Measurements from ENCODE around the gene GORASP1. TPM values are rescaled to one million over a fixed set of nuclear protein-coding genes. Genes with fewer than 3 reads are reported as not detected.

Gene GORASP1
- total and polyA plus RNA-seq, 2 of the 13 experiments (the other 11 are each of a cell fraction or from before 2014, with no cell fraction given): 36.4 to 39.8 TPM

- no peak for TF ChIP-seq STAT6 (CRISPR knock-in tag; IDR thresholded peaks at IDR 0.05; ENCODE audit: borderline replicate concordance)
These were observed 42.8 kb downstream of the GORASP1 start (continued) for GRCh38 chr3:39064646-39065045.

- Histone ChIP-seq H3K4me1 (ENCODE audit: insufficient read depth, low read length) (peaks cover 12% of the 10 kb centered on the region), H3K4me2 (ENCODE audit: low read depth, low read length) (no peak overlapping the region), H2AFZ (ENCODE audit: low read length) (no peak overlapping the region), H3K36me3 (replicated peaks in 1 of 2; ENCODE audit: control insufficient read depth in 1 of 2, insufficient read depth in 2 of 2, low read length in 2 of 2) (peaks cover 3 to 28% of the 10 kb centered on the region in 2 experiments; a peak in 4 of 5 replicates), H3K9me3 (ENCODE audit: low read length) (no peaks in the 10 kb centered on the region), H3K79me2 (ENCODE audit: insufficient read depth, low read length) (peaks cover 37% of the 10 kb centered on the region), H3K9ac (ENCODE audit: insufficient read depth, low read depth, low read length) (no peak overlapping the region), H3K4me3 (replicated peaks in 1 of 3; ENCODE audit: insufficient read depth in 1 of 3, low read depth in 2 of 3, low read length in 3 of 3) (no peak overlapping the region), H3K27ac (ENCODE audit: extremely low read length, insufficient read depth, low read length) (no peak overlapping the region), H3K27me3 (ENCODE audit: control insufficient read depth in 1 of 2, insufficient read depth in 2 of 2, low read length in 2 of 2) (no peaks in the 10 kb centered on the region), H4K20me1 (ENCODE audit: insufficient read depth, low read length) (peaks cover 24% of the 10 kb centered on the region; the same call in 1 of the 2 replicates)
- ChIA-PET CTCF (ENCODE audit: low intra/inter-chr PET ratio, low total read pairs) (no interaction called here), POLR2A (no interaction called here)
- intact Hi-C loops (cut with micrococcal nuclease; ENCODE audit: unreplicated experiment) (no loop called here), in situ Hi-C loops (cut with HindIII; ENCODE audit: extremely low pct_ligation_motif_present, low pct_unique_long_range_greater_than_20kb) (no loop called here)
- DNase-seq (ENCODE audit: low spot score) (no peak), ATAC-seq (no peak), FAIRE-seq (no peak)
- BruUV-seq (replicated peaks): no TSS peak
- TF ChIP-seq ZSCAN21 (CRISPR knock-in tag; IDR thresholded peaks at IDR 0.05; ENCODE audit: borderline replicate concordance) (no peak), ZNF33A (CRISPR knock-in tag; IDR thresholded peaks at IDR 0.05; ENCODE audit: borderline replicate concordance) (no peak)
- WGBS (ENCODE audit: low lambda C conversion rate): 100% methylated on average over 3 of the region's 3 CpGs
These were observed 44.3 kb downstream of the GORASP1 start for GRCh38 chr3:39063143-39063542.

GRCh38 chr3:39062180-39062579 lies 45.2 kb downstream of the GORASP1 start:
- ChIA-PET POLR2A (interaction anchor here (0.9 kb wide), 1 partner anchor 11 kb away, joined by 3 read pairs; no protein-coding TSS in a partner anchor), CTCF (ENCODE audit: low intra/inter-chr PET ratio, low total read pairs) (no interaction called here)
- no TSS peak for BruUV-seq (replicated peaks)
- no peaks in the 10 kb centered on the region for H3K9me3 ChIP-seq (ENCODE audit: low read length)
- H4K20me1 ChIP-seq (ENCODE audit: insufficient read depth, low read length): peaks cover 24% of the 10 kb centered on the region; the same call in 1 of the 2 replicates
- H3K79me2 ChIP-seq (ENCODE audit: insufficient read depth, low read length): peaks cover 42% of the 10 kb centered on the region
- H2AFZ ChIP-seq (ENCODE audit: low read length): no peak overlapping the region
- WGBS (ENCODE audit: low lambda C conversion rate): 80% methylated on average over 1 of the region's 1 CpG
- H3K36me3 ChIP-seq (replicated peaks in 1 of 2; ENCODE audit: control insufficient read depth in 1 of 2, insufficient read depth in 2 of 2, low read length in 2 of 2): peaks cover 0 to 23% of the 10 kb centered on the region in 2 experiments; a peak in 4 of 5 replicates
- intact Hi-C loops (cut with micrococcal nuclease; ENCODE audit: unreplicated experiment): no loop called here
- ATAC-seq (no peak), DNase-seq (ENCODE audit: low spot score) (no peak), FAIRE-seq (no peak)
- no peak overlapping the region for H3K9ac ChIP-seq (ENCODE audit: insufficient read depth, low read depth, low read length)
- no peaks in the 10 kb centered on the region for H3K27me3 ChIP-seq (ENCODE audit: control insufficient read depth in 1 of 2, insufficient read depth in 2 of 2, low read length in 2 of 2)
- no peak overlapping the region for H3K27ac ChIP-seq (ENCODE audit: extremely low read length, insufficient read depth, low read length)
- H3K4me1 ChIP-seq (ENCODE audit: insufficient read depth, low read length): peaks cover 12% of the 10 kb centered on the region
- in situ Hi-C loops (cut with HindIII; ENCODE audit: extremely low pct_ligation_motif_present, low pct_unique_long_range_greater_than_20kb): no loop called here
- H3K4me3 ChIP-seq (replicated peaks in 1 of 3; ENCODE audit: insufficient read depth in 1 of 3, low read depth in 2 of 3, low read length in 3 of 3): no peak overlapping the region
- H3K4me2 ChIP-seq (ENCODE audit: low read depth, low read length): no peak overlapping the region
- TF ChIP-seq ZSCAN22 (CRISPR knock-in tag; IDR thresholded peaks at IDR 0.05): no peak
- TF ChIP-seq, protein P1, sequence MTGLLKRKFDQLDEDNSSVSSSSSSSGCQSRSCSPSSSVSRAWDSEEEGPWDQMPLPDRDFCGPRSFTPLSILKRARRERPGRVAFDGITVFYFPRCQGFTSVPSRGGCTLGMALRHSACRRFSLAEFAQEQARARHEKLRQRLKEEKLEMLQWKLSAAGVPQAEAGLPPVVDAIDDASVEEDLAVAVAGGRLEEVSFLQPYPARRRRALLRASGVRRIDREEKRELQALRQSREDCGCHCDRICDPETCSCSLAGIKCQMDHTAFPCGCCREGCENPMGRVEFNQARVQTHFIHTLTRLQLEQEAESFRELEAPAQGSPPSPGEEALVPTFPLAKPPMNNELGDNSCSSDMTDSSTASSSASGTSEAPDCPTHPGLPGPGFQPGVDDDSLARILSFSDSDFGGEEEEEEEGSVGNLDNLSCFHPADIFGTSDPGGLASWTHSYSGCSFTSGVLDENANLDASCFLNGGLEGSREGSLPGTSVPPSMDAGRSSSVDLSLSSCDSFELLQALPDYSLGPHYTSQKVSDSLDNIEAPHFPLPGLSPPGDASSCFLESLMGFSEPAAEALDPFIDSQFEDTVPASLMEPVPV (CRISPR knock-in tag; IDR thresholded peaks at IDR 0.05): no peak
- TF ChIP-seq ZNF704 (CRISPR knock-in tag; IDR thresholded peaks at IDR 0.05; ENCODE audit: borderline replicate concordance): no peak
- no peak for TF ChIP-seq SOX13 (IDR thresholded peaks at IDR 0.05)
- TF ChIP-seq SOX13 (CRISPR knock-in tag; conservative IDR thresholded peaks at IDR 0.05 in 1 of 2, IDR thresholded peaks at IDR 0.05 in 1 of 2): no peak
